Osteocyte (in vitro differentiated cells): ENCODE measurements around the gene PLEKHG4B. TPM values are rescaled to one million over a fixed set of nuclear protein-coding genes. Genes with fewer than 3 reads are reported as not detected.
A peak's percentile ranks its signal among the peaks of the same experiment; 100 is the strongest.

Experiments used
- DNase-seq: peaks from one replicate; pipeline ENCODE4 v3.0.0; 2021; ENCODE audit warnings: mixed read lengths; ENCODE audit not compliant: unreplicated experiment; ENCODE audit errors: extremely low spot score
- H3K27ac Mint-ChIP-seq: one replicate; pipeline ENCODE4 v1.8.0; 2021; ENCODE audit warnings: mild to moderate bottlenecking, mixed read lengths; ENCODE audit not compliant: unreplicated experiment
- H3K27me3 Mint-ChIP-seq: one replicate; pipeline ENCODE4 v1.8.0; 2021; ENCODE audit warnings: mixed read lengths; ENCODE audit not compliant: unreplicated experiment
- H3K36me3 Mint-ChIP-seq: one replicate; pipeline ENCODE4 v1.8.0; 2021; ENCODE audit warnings: mixed read lengths; ENCODE audit not compliant: unreplicated experiment
- H3K4me1 Mint-ChIP-seq: one replicate; pipeline ENCODE4 v1.8.0; 2021; ENCODE audit warnings: mixed read lengths; ENCODE audit not compliant: unreplicated experiment
- H3K4me3 Mint-ChIP-seq: one replicate; pipeline ENCODE4 v1.8.0; 2021; ENCODE audit warnings: mild to moderate bottlenecking, moderate library complexity, mixed read lengths; ENCODE audit not compliant: unreplicated experiment
- H3K9me3 Mint-ChIP-seq: one replicate; pipeline ENCODE4 v1.8.0; 2021; ENCODE audit warnings: mixed read lengths; ENCODE audit not compliant: unreplicated experiment
- total RNA-seq: library from RNA; stranded (reverse); gene quantifications from 2 replicates; pipeline ENCODE4 v1.2.1, GENCODE V29; 2021
- TF ChIP-seq, protein P1 (sequence below): fragments of 200-600 bp; sonication (generic); IDR thresholded peaks from 2 replicates; pipeline ENCODE4 v1.5.0; 2021; ENCODE audit warnings: antibody characterized with exemption, mild to moderate bottlenecking, moderate library complexity

Gene PLEKHG4B
- total RNA-seq, 1 donor from 2014 or later: 4.5 TPM

GRCh38 chr5:79821-80220 lies 12.1 kb upstream of the PLEKHG4B start:
- Mint-ChIP-seq H3K36me3 (peaks cover 2% of the 10 kb centered on the region), H3K4me3 (no peak overlapping the region), H3K9me3 (no peaks in the 10 kb centered on the region), H3K27ac (no peak overlapping the region), H3K4me1 (peaks cover 37% of the 10 kb centered on the region), H3K27me3 (peaks cover 28% of the 10 kb centered on the region)
- peak; percentile 65 for DNase-seq
- TF ChIP-seq, protein P1, sequence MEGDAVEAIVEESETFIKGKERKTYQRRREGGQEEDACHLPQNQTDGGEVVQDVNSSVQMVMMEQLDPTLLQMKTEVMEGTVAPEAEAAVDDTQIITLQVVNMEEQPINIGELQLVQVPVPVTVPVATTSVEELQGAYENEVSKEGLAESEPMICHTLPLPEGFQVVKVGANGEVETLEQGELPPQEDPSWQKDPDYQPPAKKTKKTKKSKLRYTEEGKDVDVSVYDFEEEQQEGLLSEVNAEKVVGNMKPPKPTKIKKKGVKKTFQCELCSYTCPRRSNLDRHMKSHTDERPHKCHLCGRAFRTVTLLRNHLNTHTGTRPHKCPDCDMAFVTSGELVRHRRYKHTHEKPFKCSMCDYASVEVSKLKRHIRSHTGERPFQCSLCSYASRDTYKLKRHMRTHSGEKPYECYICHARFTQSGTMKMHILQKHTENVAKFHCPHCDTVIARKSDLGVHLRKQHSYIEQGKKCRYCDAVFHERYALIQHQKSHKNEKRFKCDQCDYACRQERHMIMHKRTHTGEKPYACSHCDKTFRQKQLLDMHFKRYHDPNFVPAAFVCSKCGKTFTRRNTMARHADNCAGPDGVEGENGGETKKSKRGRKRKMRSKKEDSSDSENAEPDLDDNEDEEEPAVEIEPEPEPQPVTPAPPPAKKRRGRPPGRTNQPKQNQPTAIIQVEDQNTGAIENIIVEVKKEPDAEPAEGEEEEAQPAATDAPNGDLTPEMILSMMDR: no peak

DNA sequence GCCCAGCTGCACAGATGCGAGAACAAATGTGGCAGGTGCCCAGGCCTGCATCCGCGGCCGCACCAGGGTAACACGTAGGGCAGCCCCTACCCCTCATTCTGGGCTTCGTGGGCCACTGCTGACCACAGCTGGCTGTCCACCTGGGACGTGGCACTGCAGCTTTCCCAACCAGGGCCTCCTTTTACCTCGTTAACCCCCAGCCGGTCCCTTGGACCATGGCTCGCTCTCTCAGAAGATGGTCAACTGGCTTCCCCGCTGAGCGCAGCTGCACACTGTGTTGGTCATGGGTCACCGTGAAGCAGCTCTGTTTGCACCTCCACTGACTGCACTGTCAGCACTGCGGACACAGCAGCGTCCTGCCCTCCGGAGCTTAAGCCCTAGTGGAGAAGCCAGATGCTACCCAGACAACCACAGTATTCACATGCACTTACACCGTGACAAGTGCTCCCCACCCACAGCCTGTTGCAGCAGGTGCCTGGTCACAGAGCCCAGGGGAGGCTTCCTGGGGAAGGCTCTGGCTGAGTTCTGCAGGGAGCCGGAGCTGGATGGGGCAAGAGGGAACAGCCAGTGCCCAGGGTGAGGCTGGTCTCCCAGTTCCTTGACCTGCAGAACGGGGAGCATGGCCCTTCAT lies 10.5 kb upstream of the PLEKHG4B start:
- TF ChIP-seq, protein P1: no peak
- peak; percentile 80 for DNase-seq
- H3K4me3 Mint-ChIP-seq: no peak overlapping the region
- peaks cover 26% of the 10 kb centered on the region for H3K27me3 Mint-ChIP-seq
- H3K27ac Mint-ChIP-seq: no peak overlapping the region
- no peaks in the 10 kb centered on the region for H3K9me3 Mint-ChIP-seq
- peaks cover 44% of the 10 kb centered on the region for H3K4me1 Mint-ChIP-seq
- H3K36me3 Mint-ChIP-seq: peaks cover 2% of the 10 kb centered on the region

DNA sequence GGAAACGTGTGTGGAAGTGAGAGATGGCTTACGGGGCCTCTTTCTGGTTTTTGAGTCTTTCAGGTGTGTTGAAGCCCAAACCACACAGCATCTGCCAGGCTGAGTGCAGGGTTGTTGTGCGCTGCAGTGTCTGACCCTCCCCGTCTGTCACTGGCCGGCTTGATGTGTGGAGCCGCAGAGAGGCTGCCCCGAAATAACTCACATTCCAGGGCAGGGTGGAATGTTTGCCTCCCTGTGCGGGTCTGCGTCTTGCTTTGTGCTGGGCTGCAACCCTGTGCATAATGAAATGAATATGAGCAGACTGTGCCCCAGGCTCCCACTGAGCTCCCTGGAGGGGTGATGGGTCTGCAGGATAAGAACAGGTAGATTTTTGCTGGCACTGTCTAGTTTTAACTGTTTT lies 9.9 kb upstream of the PLEKHG4B start:
- Mint-ChIP-seq H3K27me3 (peaks cover 26% of the 10 kb centered on the region), H3K4me1 (peaks cover 42% of the 10 kb centered on the region), H3K27ac (peak overlapping the region; percentile 48), H3K9me3 (no peaks in the 10 kb centered on the region), H3K36me3 (peaks cover 2% of the 10 kb centered on the region), H3K4me3 (peak overlapping the region; percentile 22)
- TF ChIP-seq, protein P1: no peak
- no peak for DNase-seq

DNA sequence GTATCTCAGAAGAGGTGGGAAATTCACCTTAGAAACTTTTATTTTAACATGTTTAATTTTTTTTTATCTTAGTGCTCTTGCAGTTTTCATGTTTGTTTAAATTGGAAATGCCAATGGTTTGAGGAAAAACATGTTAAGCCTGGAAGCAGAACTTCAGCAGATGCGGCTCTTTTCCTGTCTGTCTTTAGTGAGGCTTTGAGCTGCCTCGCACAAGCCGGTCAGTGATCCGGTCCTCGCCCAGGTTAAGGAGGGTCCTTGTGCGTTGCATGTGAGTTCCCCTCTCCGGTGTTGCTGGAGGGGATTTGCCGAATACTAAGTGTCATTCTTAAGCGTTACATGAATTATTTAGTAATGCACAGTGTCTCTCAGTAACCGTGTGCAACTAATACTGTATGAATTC lies 9.4 kb upstream of the PLEKHG4B start:
- peaks cover 40% of the 10 kb centered on the region for H3K4me1 Mint-ChIP-seq
- peaks cover 31% of the 10 kb centered on the region for H3K27me3 Mint-ChIP-seq
- H3K4me3 Mint-ChIP-seq: peak overlapping the region; percentile 52
- peak overlapping the region; percentile 48 for H3K27ac Mint-ChIP-seq
- H3K36me3 Mint-ChIP-seq: peaks cover 2% of the 10 kb centered on the region
- no peak for DNase-seq
- TF ChIP-seq, protein P1: no peak
- H3K9me3 Mint-ChIP-seq: no peaks in the 10 kb centered on the region

DNA sequence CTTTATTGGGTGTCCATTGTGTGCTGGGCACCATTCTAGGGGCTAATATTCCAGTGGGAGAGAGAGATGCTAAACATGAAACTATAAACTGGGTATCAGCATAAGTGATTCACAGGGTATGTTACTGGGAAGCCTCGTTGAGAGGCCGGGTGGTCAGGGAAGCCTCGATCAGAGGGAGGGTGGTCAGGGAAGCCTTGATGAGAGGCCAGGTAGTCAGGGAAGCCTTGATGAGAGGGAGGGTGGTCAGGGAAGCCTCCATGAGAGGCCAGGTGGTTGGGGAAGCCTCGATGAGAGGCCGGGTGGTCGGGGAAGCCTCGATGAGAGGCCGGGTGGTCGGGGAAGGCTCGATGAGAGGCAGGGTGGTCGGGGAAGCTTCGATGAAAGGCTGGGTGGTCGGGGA lies 8.9 kb upstream of the PLEKHG4B start:
- H3K4me1 Mint-ChIP-seq: peaks cover 36% of the 10 kb centered on the region
- DNase-seq: peak; percentile 44
- H3K36me3 Mint-ChIP-seq: peaks cover 2% of the 10 kb centered on the region
- H3K4me3 Mint-ChIP-seq: peak overlapping the region; percentile 52
- H3K27ac Mint-ChIP-seq: peak overlapping the region; percentile 48
- peaks cover 35% of the 10 kb centered on the region for H3K27me3 Mint-ChIP-seq
- TF ChIP-seq, protein P1: no peak
- no peaks in the 10 kb centered on the region for H3K9me3 Mint-ChIP-seq
